Osteoblast (primary cell): ENCODE data around the gene ARAF. TPM values are rescaled to one million over a fixed set of nuclear protein-coding genes. Genes with fewer than 3 reads are reported as not detected.

Source experiments
- DNase-seq: peaks from one replicate; pipeline ENCODE4 v3.0.0; 2011; ENCODE audit warnings: low spot score, mixed read lengths; ENCODE audit not compliant: insufficient read length; ENCODE audit errors: missing footprints
- H2AFZ ChIP-seq: 2 replicates; pipeline ENCODE4 v1.6.0; 2011; ENCODE audit warnings: mild to moderate bottlenecking, low read length
- H3K27ac ChIP-seq: 2 replicates; pipeline ENCODE4 v1.5.1; 2011; ENCODE audit warnings: mild to moderate bottlenecking, low read depth, low read length, moderate library complexity
- H3K27me3 ChIP-seq: 2 replicates; pipeline ENCODE4 v1.6.0; 2012; ENCODE audit warnings: mild to moderate bottlenecking, control low read depth, inconsistent platforms, low read length, moderate library complexity; ENCODE audit not compliant: insufficient read depth
- H3K36me3 ChIP-seq: 2 replicates; pipeline ENCODE4 v1.5.1; 2011; ENCODE audit warnings: mild to moderate bottlenecking, low read length, control low read depth, moderate library complexity; ENCODE audit not compliant: insufficient read depth
- H3K4me1 ChIP-seq: 2 replicates; pipeline ENCODE4 v1.5.1; 2011; ENCODE audit warnings: mild to moderate bottlenecking, low read length, control low read depth, moderate library complexity; ENCODE audit not compliant: insufficient read depth
- H3K4me2 ChIP-seq: 2 replicates; pipeline ENCODE4 v1.6.0; 2011; ENCODE audit warnings: mild to moderate bottlenecking, low read length; ENCODE audit not compliant: insufficient read depth
- H3K4me3 ChIP-seq: fragments of 200-600 bp; sonication (generic); 3 replicates; pipeline ENCODE4 v1.5.1; 2012; ENCODE audit warnings: mild to moderate bottlenecking, low read length, inconsistent platforms; ENCODE audit not compliant: insufficient read depth
- H3K79me2 ChIP-seq: 2 replicates; pipeline ENCODE4 v1.6.0; 2012; ENCODE audit warnings: mild to moderate bottlenecking, low read length, control low read depth, inconsistent platforms; ENCODE audit not compliant: insufficient read depth
- H3K9me3 ChIP-seq: 2 replicates; pipeline ENCODE4 v1.5.1; 2011; ENCODE audit warnings: low read depth, low read length, control low read depth
- H4K20me1 ChIP-seq: 2 replicates; pipeline ENCODE4 v1.6.0; 2012; ENCODE audit warnings: mild to moderate bottlenecking, low read length, control low read depth; ENCODE audit not compliant: insufficient read depth
- total RNA-seq: library from RNA; depleted of rRNA; stranded (reverse); fragments of >200 nt; gene quantifications from 2 replicates; pipeline ENCODE4 v1.2.3, GENCODE V29; 2012
- TF ChIP-seq, protein P1 (sequence below): IDR thresholded peaks from 2 replicates; pipeline ENCODE4 v1.5.1; 2011; ENCODE audit warnings: mild to moderate bottlenecking, low read depth, low read length, moderate library complexity; ENCODE audit errors: extremely low read depth

ARAF gene
- total RNA-seq, 1 donor, result 21.0 TPM

DNA sequence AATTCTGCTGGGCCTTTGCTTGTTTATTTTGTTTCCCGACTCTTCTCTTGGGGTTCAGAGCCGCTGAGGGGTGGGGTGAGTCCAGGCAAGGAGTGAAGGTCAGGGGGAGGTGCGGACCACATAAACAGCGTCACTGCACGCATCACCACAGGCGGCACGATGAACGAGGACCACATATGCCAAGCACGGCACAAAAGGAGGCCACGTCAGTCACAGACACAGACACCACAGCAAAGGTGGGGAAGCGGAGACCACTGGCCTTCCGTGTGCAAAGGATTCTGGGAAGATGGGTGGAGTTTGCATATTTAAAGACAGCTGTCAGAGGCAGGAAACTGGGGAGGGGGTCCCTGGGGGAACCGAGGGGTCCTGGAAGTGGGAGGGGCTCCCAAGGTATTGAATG is 10.9 kb downstream of the ARAF start:
- no peaks in the 10 kb centered on the region for H3K79me2 ChIP-seq
- no peak overlapping the region for H3K27ac ChIP-seq
- H3K27me3 ChIP-seq, result no peaks in the 10 kb centered on the region
- H3K36me3 ChIP-seq, result peaks cover 16% of the 10 kb centered on the region
- peaks cover 6% of the 10 kb centered on the region for H3K4me1 ChIP-seq
- no peak overlapping the region for H3K4me2 ChIP-seq
- TF ChIP-seq, protein P1, sequence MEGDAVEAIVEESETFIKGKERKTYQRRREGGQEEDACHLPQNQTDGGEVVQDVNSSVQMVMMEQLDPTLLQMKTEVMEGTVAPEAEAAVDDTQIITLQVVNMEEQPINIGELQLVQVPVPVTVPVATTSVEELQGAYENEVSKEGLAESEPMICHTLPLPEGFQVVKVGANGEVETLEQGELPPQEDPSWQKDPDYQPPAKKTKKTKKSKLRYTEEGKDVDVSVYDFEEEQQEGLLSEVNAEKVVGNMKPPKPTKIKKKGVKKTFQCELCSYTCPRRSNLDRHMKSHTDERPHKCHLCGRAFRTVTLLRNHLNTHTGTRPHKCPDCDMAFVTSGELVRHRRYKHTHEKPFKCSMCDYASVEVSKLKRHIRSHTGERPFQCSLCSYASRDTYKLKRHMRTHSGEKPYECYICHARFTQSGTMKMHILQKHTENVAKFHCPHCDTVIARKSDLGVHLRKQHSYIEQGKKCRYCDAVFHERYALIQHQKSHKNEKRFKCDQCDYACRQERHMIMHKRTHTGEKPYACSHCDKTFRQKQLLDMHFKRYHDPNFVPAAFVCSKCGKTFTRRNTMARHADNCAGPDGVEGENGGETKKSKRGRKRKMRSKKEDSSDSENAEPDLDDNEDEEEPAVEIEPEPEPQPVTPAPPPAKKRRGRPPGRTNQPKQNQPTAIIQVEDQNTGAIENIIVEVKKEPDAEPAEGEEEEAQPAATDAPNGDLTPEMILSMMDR, result no peak
- peaks cover 3% of the 10 kb centered on the region for H4K20me1 ChIP-seq
- no peaks in the 10 kb centered on the region for H3K9me3 ChIP-seq
- H2AFZ ChIP-seq, result no peak overlapping the region
- DNase-seq, result no peak
- H3K4me3 ChIP-seq, result no peak overlapping the region

DNA sequence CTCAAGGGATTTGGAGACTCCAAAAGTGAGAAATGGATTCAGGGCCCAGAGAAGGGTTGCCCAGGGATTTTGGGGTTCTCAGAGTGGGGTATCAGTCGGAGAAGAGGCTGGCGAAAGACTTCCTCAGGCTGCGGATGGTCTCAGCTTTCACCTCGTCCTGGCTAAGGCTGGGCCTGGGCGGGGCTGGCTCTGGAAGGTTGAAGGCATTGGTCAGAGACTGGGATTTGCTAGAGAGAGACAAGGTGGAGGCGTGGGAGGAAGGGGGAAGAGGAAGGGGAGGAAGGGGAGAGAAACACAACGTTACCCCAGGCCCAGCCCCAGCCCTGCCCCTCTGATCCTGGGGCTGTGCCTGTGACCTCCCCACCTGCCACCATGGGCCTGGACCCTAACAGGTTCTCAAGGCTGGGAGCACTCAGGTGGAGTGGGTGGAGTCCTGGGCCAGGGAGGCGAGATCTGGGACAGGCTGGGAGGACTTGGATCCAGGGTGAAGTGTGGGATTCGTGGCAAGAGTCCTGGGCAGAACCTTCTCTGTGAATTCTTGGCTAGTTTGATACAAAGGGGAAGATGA is 11.9 kb downstream of the ARAF start:
- peak overlapping the region; percentile 45 for H3K27ac ChIP-seq
- no peak for DNase-seq
- no peak overlapping the region for H3K4me2 ChIP-seq

DNA sequence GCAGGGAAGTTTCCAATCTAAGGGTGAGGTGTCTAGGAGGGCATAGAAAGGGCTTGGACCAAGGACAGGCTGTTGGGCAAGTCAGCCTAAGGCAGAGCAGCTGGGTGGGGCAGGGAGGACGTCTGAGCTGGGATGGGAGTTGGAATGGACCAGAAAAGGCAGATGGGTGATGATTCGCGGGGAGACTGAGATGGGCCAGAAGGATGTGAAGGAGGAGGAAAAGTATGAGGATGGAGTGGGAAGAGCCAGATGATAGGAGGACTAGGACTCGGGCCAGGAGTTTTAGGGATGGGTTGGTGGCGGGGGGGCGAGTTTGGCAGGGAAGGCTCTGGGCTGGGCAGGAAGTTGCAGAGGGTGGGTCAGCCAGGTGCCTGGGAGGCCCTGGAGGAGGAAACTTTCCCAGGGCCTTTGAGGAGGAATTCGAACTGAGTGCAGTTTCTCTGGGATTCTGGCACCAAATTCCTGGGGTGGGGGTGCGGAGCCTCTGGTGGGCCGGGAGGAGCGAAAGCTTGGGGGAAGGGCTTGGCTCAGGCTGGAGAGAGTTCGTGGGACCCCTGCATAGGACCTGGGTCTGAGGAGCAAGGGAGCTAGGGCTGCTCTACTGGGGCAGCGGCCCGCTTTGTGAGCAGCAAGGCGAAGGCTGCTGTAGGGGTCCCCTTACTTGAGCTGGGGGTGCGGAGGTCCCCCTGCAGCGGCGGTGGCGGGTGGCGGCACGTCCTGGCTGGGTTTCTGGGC is 12.5 kb downstream of the ARAF start:
- Histone ChIP-seq H3K27me3 (no peaks in the 10 kb centered on the region), H3K4me3 (no peak overlapping the region), H3K4me2 (peak overlapping the region; percentile 24), H4K20me1 (no peaks in the 10 kb centered on the region), H3K9me3 (no peaks in the 10 kb centered on the region), H3K4me1 (peaks cover 18% of the 10 kb centered on the region), H3K36me3 (peaks cover 16% of the 10 kb centered on the region), H3K79me2 (no peaks in the 10 kb centered on the region), H2AFZ (no peak overlapping the region), H3K27ac (peak overlapping the region; percentile 45)
- TF ChIP-seq, protein P1, result no peak
- DNase-seq, result no peak

More for the DNA sequence above, 11.9 kb downstream of the ARAF start:
- Histone ChIP-seq H3K79me2 (no peaks in the 10 kb centered on the region), H3K36me3 (peaks cover 16% of the 10 kb centered on the region), H2AFZ (no peak overlapping the region), H3K9me3 (no peaks in the 10 kb centered on the region), H4K20me1 (no peaks in the 10 kb centered on the region), H3K4me3 (no peak overlapping the region), H3K4me1 (peaks cover 12% of the 10 kb centered on the region), H3K27me3 (no peaks in the 10 kb centered on the region)
- TF ChIP-seq, protein P1, result no peak

- Histone ChIP-seq H3K79me2 (no peaks in the 10 kb centered on the region), H3K4me2 (peak overlapping the region; percentile 24)
- DNase-seq, result no peak
Measured at GRCh38 chrX:47574076-47574546, 13.1 kb downstream of the ARAF start.

More at GRCh38 chrX:47574076-47574546, 13.1 kb downstream of the ARAF start:
- H3K36me3 ChIP-seq, result peaks cover 14% of the 10 kb centered on the region
- H3K27me3 ChIP-seq, result no peaks in the 10 kb centered on the region
- peaks cover 22% of the 10 kb centered on the region for H3K4me1 ChIP-seq
- TF ChIP-seq, protein P1, result no peak
- no peak overlapping the region for H2AFZ ChIP-seq
- H3K27ac ChIP-seq, result no peak overlapping the region
- no peaks in the 10 kb centered on the region for H4K20me1 ChIP-seq
- no peak overlapping the region for H3K4me3 ChIP-seq
- no peaks in the 10 kb centered on the region for H3K9me3 ChIP-seq
